HCT116 (cell line): ENCODE results near the gene FAM110C. TPM values are rescaled to one million over a fixed set of nuclear protein-coding genes. Genes with fewer than 3 reads are reported as not detected.

Source experiments
- ATAC-seq: fragments of 200-7000 bp; cut with Tn5 transposase; 2 replicates; pipeline ENCODE4 v1.9.1; 2020; ENCODE audit warnings: mild to moderate bottlenecking, moderate library complexity
- BruUV-seq: library from RNA; stranded (reverse); fragments of 400-500 nt; replicated peaks from 2 replicates; lab custom pipeline; 2021; lab: Mats Ljungman, UMichigan
- CTCF ChIA-PET: fragments of 300-600 bp; sonication (Branson Sonifier 250); formaldehyde crosslinking; loops from one replicate; lab custom pipeline; 2021; ENCODE audit warnings: antibody characterized with exemption; lab: Charles Lee
- POLR2A ChIA-PET: fragments of 300-600, 350-600 bp; sonication (Branson Sonifier 250); formaldehyde crosslinking; loops from one replicate; lab custom pipeline; 2021; ENCODE audit warnings: antibody characterized with exemption; lab: Charles Lee
- RAD21 ChIA-PET, 2 experiments: fragments of 300-600 bp; sonication (Branson Sonifier 250); formaldehyde crosslinking; loops; one replicate each; lab custom pipeline; 2023; ENCODE audit warnings: low total read pairs in 2 of 2; ENCODE audit not compliant: uncharacterized antibody in 2 of 2, unreplicated experiment in 2 of 2, low non-redundant PET in 1 of 2; lab: Charles Lee
- DNase-seq: peaks from one replicate; pipeline ENCODE4 v3.0.0-alpha.2; 2010; ENCODE audit warnings: low read depth, low spot score
- H2AFZ ChIP-seq: fragments of 200-600 bp; shearing (Covaris generic), sonication (generic); 2 replicates; pipeline ENCODE4 v1.6.1; 2017; ENCODE audit warnings: low read depth, mixed run types, mixed read lengths, antibody characterized with exemption, low read length; ENCODE audit not compliant: poor library complexity, severe bottlenecking
- H3K27ac ChIP-seq: 2 replicates; pipeline ENCODE4 v1.5.1; 2012; ENCODE audit warnings: low read depth, low read length
- H3K27me3 ChIP-seq: fragments of 200-600 bp; sonication (generic); 2 replicates; pipeline ENCODE4 v1.6.1; 2016; ENCODE audit warnings: mixed run types, low read length, mixed read lengths; ENCODE audit not compliant: insufficient read depth
- H3K36me3 ChIP-seq, 2 experiments: fragments of 200-500 bp in 1 of 2; fragments of 200-600 bp in 1 of 2; sonication (Bioruptor generic) in 1 of 2; sonication (generic) in 1 of 2; 2 replicates each; pipeline versions ENCODE4 v1.5.1 to v1.6.1; 2014 to 2016; ENCODE audit warnings: low read length in 2 of 2, inconsistent platforms in 1 of 2, mixed read lengths in 1 of 2, mixed run types in 1 of 2; ENCODE audit not compliant: insufficient read depth in 2 of 2, control insufficient read depth in 1 of 2
- H3K4me1 ChIP-seq, 2 experiments: fragments of 200-600 bp in 1 of 2; sonication (generic) in 1 of 2; 2 replicates each; pipeline versions ENCODE4 v1.5.1 to v1.6.1; 2012 to 2017; ENCODE audit warnings: low read length in 2 of 2, inconsistent platforms in 1 of 2, mild to moderate bottlenecking in 1 of 2, mixed read lengths in 1 of 2, mixed run types in 1 of 2, moderate library complexity in 1 of 2; ENCODE audit not compliant: insufficient read depth in 2 of 2, control insufficient read depth in 1 of 2
- H3K4me2 ChIP-seq: fragments of 200-600 bp; sonication (generic); 2 replicates; pipeline ENCODE4 v1.6.1; 2017; ENCODE audit warnings: mixed run types, low read length, mixed read lengths
- H3K4me3 ChIP-seq, 2 experiments: fragments of 200-600 bp in 1 of 2; sonication (generic) in 1 of 2; replicated peaks in 1 of 2; 2 replicates each; pipeline ENCODE4 v1.5.1; 2011 to 2016; ENCODE audit warnings: low read length in 2 of 2, control low read depth in 1 of 2, low read depth in 1 of 2, mild to moderate bottlenecking in 1 of 2, mixed read lengths in 1 of 2, mixed run types in 1 of 2
- H3K79me2 ChIP-seq: fragments of 200-600 bp; sonication (generic); 2 replicates; pipeline ENCODE4 v1.6.1; 2017; ENCODE audit warnings: mild to moderate bottlenecking, mixed run types, low read length, moderate library complexity, mixed read lengths; ENCODE audit not compliant: insufficient read depth
- H3K9ac ChIP-seq: fragments of 200-600 bp; sonication (generic); 2 replicates; pipeline ENCODE4 v1.6.1; 2016; ENCODE audit warnings: low read length, mixed read lengths
- H3K9me2 ChIP-seq: fragments of 200-600 bp; sonication (generic), shearing (Covaris generic); 2 replicates; pipeline ENCODE4 v1.6.1; 2017; ENCODE audit warnings: mixed run types, mild to moderate bottlenecking, moderate library complexity; ENCODE audit not compliant: insufficient read depth
- H3K9me3 ChIP-seq, 2 experiments: fragments of 200-500 bp in 1 of 2; fragments of 200-600 bp in 1 of 2; sonication (Bioruptor generic) in 1 of 2; sonication (generic) in 1 of 2; 2 replicates each; pipeline ENCODE4 v1.6.1; 2014 to 2017; ENCODE audit warnings: low read length in 2 of 2, mixed read lengths in 2 of 2, inconsistent platforms in 1 of 2, low read depth in 1 of 2, mild to moderate bottlenecking in 1 of 2, mixed run types in 1 of 2, moderate library complexity in 1 of 2; ENCODE audit not compliant: control insufficient read depth in 1 of 2, insufficient read depth in 1 of 2
- H4K20me1 ChIP-seq: fragments of 200-600 bp; sonication (generic), shearing (Covaris generic); 2 replicates; pipeline ENCODE4 v1.6.1; 2017; ENCODE audit warnings: mixed run types, mild to moderate bottlenecking, moderate library complexity; ENCODE audit not compliant: insufficient read depth
- CBX3 ChIP-seq: IDR thresholded peaks from 2 replicates; pipeline ENCODE4 v1.6.1; 2012; ENCODE audit warnings: low read depth
- CEBPB ChIP-seq: IDR thresholded peaks from 2 replicates; pipeline ENCODE4 v1.6.1; 2012; ENCODE audit warnings: low read depth
- EGR1 ChIP-seq: IDR thresholded peaks from 2 replicates; pipeline ENCODE4 v1.6.1; 2012; ENCODE audit warnings: low read depth
- ELF1 ChIP-seq: IDR thresholded peaks from 2 replicates; pipeline ENCODE4 v1.6.1; 2012; ENCODE audit warnings: low read depth, borderline replicate concordance
- EZH2 ChIP-seq: fragments of 200-600 bp; sonication (generic); IDR thresholded peaks from 2 replicates; pipeline ENCODE4 v1.6.1; 2017; ENCODE audit warnings: antibody characterized with exemption, mixed run types
- EZH2phosphoT487 ChIP-seq: fragments of 200-600 bp; IDR thresholded peaks from 2 replicates; pipeline ENCODE4 v1.6.1; 2018; ENCODE audit warnings: antibody characterized with exemption, borderline replicate concordance
- JUND ChIP-seq: IDR thresholded peaks from 2 replicates; pipeline ENCODE4 v1.6.1; 2012
- POLR2A ChIP-seq: IDR thresholded peaks from 2 replicates; pipeline ENCODE4 v1.7.0; 2011; ENCODE audit warnings: borderline replicate concordance; ENCODE audit not compliant: insufficient read depth, insufficient read length; ENCODE audit errors: extremely low read depth
- POLR2AphosphoS5 ChIP-seq: IDR thresholded peaks from 2 replicates; pipeline ENCODE4 v1.6.1; 2011; ENCODE audit warnings: mild to moderate bottlenecking, low read depth, low read length, moderate library complexity
- SIN3A ChIP-seq: IDR thresholded peaks from 2 replicates; pipeline ENCODE4 v1.6.1; 2012; ENCODE audit warnings: low read depth
- SP1 ChIP-seq: IDR thresholded peaks from 2 replicates; pipeline ENCODE4 v1.6.1; 2012; ENCODE audit warnings: low read depth
- SRF ChIP-seq: IDR thresholded peaks from 2 replicates; pipeline ENCODE4 v1.6.1; 2012; ENCODE audit warnings: low read depth
- TCF7L2 ChIP-seq: IDR thresholded peaks from 2 replicates; pipeline ENCODE4 v1.7.0; 2011; ENCODE audit warnings: borderline replicate concordance, inconsistent platforms; ENCODE audit not compliant: insufficient read depth, insufficient read length; ENCODE audit errors: extremely low read depth
- YY1 ChIP-seq: IDR thresholded peaks from 2 replicates; pipeline ENCODE4 v1.6.1; 2011; ENCODE audit warnings: low read length, low read depth, moderate library complexity, mild to moderate bottlenecking; ENCODE audit not compliant: insufficient replicate concordance; ENCODE audit errors: extremely low read depth
- ZFX ChIP-seq: fragments of 450-650 bp; IDR thresholded peaks from 2 replicates; pipeline ENCODE4 v1.6.1; 2017
- intact Hi-C: fragments of 100-400 bp; cut with micrococcal nuclease; formaldehyde crosslinking; loops from 2 replicates; pipeline ENCODE4 v1.10.0; 2022
- total RNA-seq: library from RNA; stranded (reverse); gene quantifications from one replicate; pipeline ENCODE4 v1.2.1, GENCODE V29; 2021; ENCODE audit not compliant: unreplicated experiment
- TF ChIP-seq, protein P1 (sequence below): IDR thresholded peaks from 2 replicates; pipeline ENCODE4 v1.6.1; 2012
- TF ChIP-seq, protein P2 (sequence below): IDR thresholded peaks from 2 replicates; pipeline ENCODE4 v1.6.1; 2012; ENCODE audit warnings: low read depth
- TF ChIP-seq, protein P3 (sequence below), 3 experiments: fragments of 200-600 bp in 1 of 3; sonication (generic) in 1 of 3; IDR thresholded peaks in 2 of 3; conservative IDR thresholded peaks in 1 of 3; 2 replicates each; pipeline ENCODE4 v1.5.1; 2012 to 2017; ENCODE audit warnings: low read depth in 2 of 3, low read length in 2 of 3, antibody characterized with exemption in 1 of 3, borderline replicate concordance in 1 of 3, control low read depth in 1 of 3, mild to moderate bottlenecking in 1 of 3, mixed read lengths in 1 of 3, mixed run types in 1 of 3, moderate library complexity in 1 of 3; ENCODE audit not compliant: insufficient read depth in 1 of 3
- TF ChIP-seq, protein P4 (sequence below): IDR thresholded peaks from 2 replicates; pipeline ENCODE4 v1.6.1; 2011; ENCODE audit warnings: mild to moderate bottlenecking, low read length, moderate library complexity; ENCODE audit not compliant: insufficient replicate concordance; ENCODE audit errors: extremely low read depth

The FAM110C gene
- total RNA-seq, 1 experiment from 2014 or later = 20.3 TPM

DNA sequence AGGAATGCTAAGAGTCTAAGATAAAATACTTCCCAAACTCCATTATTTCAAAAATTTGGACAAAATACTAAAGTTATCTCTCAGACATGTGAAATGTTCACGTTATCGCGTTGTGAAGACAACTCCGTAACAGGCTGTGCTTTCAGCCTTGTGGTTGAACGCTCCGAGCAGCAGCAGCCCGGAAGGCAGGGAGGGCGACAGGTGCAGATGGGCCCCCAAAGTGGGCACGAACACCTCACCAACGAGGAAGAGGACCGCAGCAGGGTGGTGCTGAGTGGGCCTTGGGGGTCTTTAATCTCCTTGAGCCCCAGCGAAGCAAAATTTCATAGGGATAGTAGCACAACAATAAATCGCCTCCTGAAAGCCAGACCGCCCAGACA is 1.0 kb upstream of the FAM110C start:
- TSS peak; percentile 94 for BruUV-seq
- H3K4me3 ChIP-seq = peak overlapping the region; percentile 65 to 73
- H3K27me3 ChIP-seq = no peaks in the 10 kb centered on the region
- peaks cover 33% of the 10 kb centered on the region for H3K79me2 ChIP-seq
- no peaks in the 10 kb centered on the region for H4K20me1 ChIP-seq
- ChIA-PET POLR2A (interaction anchor here (1.0 to 1.4 kb wide), 3 partner anchors 22 to 84 kb away, joined by 3 to 6 read pairs (median 4); no protein-coding TSS in a partner anchor), CTCF (no interaction called here), RAD21 (no interaction called here)
- H3K27ac ChIP-seq = peak overlapping the region; percentile 87
- ATAC-seq (no peak), DNase-seq (no peak)
- peaks cover 0 to 10% of the 10 kb centered on the region in 2 experiments; a peak in 1 of 4 replicates for H3K36me3 ChIP-seq
- peak overlapping the region; percentile 76 for H3K9ac ChIP-seq
- H3K9me3 ChIP-seq = no peaks in the 10 kb centered on the region
- no peaks in the 10 kb centered on the region for H3K9me2 ChIP-seq
- H3K4me1 ChIP-seq = peaks cover 15 to 38% of the 10 kb centered on the region in 2 experiments
- TF ChIP-seq TCF7L2 = no peak
- TF ChIP-seq, protein P1, sequence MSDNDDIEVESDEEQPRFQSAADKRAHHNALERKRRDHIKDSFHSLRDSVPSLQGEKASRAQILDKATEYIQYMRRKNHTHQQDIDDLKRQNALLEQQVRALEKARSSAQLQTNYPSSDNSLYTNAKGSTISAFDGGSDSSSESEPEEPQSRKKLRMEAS = no peak
- no peak for TF ChIP-seq POLR2A
- TF ChIP-seq, protein P2, sequence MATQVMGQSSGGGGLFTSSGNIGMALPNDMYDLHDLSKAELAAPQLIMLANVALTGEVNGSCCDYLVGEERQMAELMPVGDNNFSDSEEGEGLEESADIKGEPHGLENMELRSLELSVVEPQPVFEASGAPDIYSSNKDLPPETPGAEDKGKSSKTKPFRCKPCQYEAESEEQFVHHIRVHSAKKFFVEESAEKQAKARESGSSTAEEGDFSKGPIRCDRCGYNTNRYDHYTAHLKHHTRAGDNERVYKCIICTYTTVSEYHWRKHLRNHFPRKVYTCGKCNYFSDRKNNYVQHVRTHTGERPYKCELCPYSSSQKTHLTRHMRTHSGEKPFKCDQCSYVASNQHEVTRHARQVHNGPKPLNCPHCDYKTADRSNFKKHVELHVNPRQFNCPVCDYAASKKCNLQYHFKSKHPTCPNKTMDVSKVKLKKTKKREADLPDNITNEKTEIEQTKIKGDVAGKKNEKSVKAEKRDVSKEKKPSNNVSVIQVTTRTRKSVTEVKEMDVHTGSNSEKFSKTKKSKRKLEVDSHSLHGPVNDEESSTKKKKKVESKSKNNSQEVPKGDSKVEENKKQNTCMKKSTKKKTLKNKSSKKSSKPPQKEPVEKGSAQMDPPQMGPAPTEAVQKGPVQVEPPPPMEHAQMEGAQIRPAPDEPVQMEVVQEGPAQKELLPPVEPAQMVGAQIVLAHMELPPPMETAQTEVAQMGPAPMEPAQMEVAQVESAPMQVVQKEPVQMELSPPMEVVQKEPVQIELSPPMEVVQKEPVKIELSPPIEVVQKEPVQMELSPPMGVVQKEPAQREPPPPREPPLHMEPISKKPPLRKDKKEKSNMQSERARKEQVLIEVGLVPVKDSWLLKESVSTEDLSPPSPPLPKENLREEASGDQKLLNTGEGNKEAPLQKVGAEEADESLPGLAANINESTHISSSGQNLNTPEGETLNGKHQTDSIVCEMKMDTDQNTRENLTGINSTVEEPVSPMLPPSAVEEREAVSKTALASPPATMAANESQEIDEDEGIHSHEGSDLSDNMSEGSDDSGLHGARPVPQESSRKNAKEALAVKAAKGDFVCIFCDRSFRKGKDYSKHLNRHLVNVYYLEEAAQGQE = no peak
- TF ChIP-seq, protein P3, sequence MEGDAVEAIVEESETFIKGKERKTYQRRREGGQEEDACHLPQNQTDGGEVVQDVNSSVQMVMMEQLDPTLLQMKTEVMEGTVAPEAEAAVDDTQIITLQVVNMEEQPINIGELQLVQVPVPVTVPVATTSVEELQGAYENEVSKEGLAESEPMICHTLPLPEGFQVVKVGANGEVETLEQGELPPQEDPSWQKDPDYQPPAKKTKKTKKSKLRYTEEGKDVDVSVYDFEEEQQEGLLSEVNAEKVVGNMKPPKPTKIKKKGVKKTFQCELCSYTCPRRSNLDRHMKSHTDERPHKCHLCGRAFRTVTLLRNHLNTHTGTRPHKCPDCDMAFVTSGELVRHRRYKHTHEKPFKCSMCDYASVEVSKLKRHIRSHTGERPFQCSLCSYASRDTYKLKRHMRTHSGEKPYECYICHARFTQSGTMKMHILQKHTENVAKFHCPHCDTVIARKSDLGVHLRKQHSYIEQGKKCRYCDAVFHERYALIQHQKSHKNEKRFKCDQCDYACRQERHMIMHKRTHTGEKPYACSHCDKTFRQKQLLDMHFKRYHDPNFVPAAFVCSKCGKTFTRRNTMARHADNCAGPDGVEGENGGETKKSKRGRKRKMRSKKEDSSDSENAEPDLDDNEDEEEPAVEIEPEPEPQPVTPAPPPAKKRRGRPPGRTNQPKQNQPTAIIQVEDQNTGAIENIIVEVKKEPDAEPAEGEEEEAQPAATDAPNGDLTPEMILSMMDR (IDR thresholded peaks at IDR 0.05 in 2 of 3, conservative IDR thresholded peaks at IDR 0.05 in 1 of 3; ENCODE audit: borderline replicate concordance in 1 of 3, insufficient read depth in 1 of 3, low read depth in 2 of 3, low read length in 2 of 3) = no peak
- no peak for TF ChIP-seq CEBPB
- no peak for TF ChIP-seq ELF1
- TF ChIP-seq POLR2AphosphoS5 = no peak
- TF ChIP-seq SIN3A = no peak
- TF ChIP-seq EZH2phosphoT487 = no peak
- no peak for TF ChIP-seq ZFX
- no peak for TF ChIP-seq YY1
- TF ChIP-seq JUND = no peak
- TF ChIP-seq CBX3 = no peak
- no peak for TF ChIP-seq SP1
- no peak for TF ChIP-seq EGR1
- no peak for TF ChIP-seq SRF
- TF ChIP-seq, protein P4, sequence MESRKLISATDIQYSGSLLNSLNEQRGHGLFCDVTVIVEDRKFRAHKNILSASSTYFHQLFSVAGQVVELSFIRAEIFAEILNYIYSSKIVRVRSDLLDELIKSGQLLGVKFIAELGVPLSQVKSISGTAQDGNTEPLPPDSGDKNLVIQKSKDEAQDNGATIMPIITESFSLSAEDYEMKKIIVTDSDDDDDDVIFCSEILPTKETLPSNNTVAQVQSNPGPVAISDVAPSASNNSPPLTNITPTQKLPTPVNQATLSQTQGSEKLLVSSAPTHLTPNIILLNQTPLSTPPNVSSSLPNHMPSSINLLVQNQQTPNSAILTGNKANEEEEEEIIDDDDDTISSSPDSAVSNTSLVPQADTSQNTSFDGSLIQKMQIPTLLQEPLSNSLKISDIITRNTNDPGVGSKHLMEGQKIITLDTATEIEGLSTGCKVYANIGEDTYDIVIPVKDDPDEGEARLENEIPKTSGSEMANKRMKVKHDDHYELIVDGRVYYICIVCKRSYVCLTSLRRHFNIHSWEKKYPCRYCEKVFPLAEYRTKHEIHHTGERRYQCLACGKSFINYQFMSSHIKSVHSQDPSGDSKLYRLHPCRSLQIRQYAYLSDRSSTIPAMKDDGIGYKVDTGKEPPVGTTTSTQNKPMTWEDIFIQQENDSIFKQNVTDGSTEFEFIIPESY = no peak
- TF ChIP-seq EZH2 = no peak
- peak overlapping the region; percentile 98 for H3K4me2 ChIP-seq
- H2AFZ ChIP-seq = peak overlapping the region; percentile 87
- intact Hi-C loops = no loop called here
